KMS-11 (cell line): Measurements from ENCODE around the gene FABP6.

Source experiments
- H2AFZ ChIP-seq: fragments of 200-600 bp; sonication (generic); 2 replicates; pipeline ENCODE4 v1.6.1; 2016; ENCODE audit warnings: antibody characterized with exemption, mixed run types, low read depth
- H3K27ac ChIP-seq: fragments of 200-600 bp; sonication (generic); 2 replicates; pipeline ENCODE4 v1.6.1; 2016; ENCODE audit warnings: mild to moderate bottlenecking, mixed run types
- H3K27me3 ChIP-seq: fragments of 200-600 bp; sonication (generic); 2 replicates; pipeline ENCODE4 v1.6.1; 2017; ENCODE audit warnings: mild to moderate bottlenecking, low read depth, mixed run types, moderate library complexity; ENCODE audit not compliant: insufficient read depth
- H3K36me3 ChIP-seq: fragments of 200-600 bp; sonication (generic); 2 replicates; pipeline ENCODE4 v1.6.1; 2017; ENCODE audit warnings: mild to moderate bottlenecking, mixed run types; ENCODE audit not compliant: insufficient read depth
- H3K4me1 ChIP-seq: fragments of 200-600 bp; sonication (generic); 2 replicates; pipeline ENCODE4 v1.6.1; 2016; ENCODE audit warnings: mild to moderate bottlenecking, low read depth, mixed run types; ENCODE audit not compliant: poor library complexity, severe bottlenecking
- H3K4me2 ChIP-seq: fragments of 200-600 bp; sonication (generic); 2 replicates; pipeline ENCODE4 v1.7.0; 2016; ENCODE audit warnings: mild to moderate bottlenecking, mixed run types
- H3K4me3 ChIP-seq: fragments of 200-600 bp; sonication (generic); IDR thresholded peaks from 2 replicates; pipeline ENCODE4 v1.6.1; 2017; ENCODE audit warnings: low read depth, low read length, mixed read lengths; ENCODE audit not compliant: insufficient read depth
- H3K79me2 ChIP-seq: fragments of 200-600 bp; sonication (generic); 2 replicates; pipeline ENCODE4 v1.6.1; 2016; ENCODE audit warnings: low read depth, mixed run types; ENCODE audit not compliant: insufficient read depth
- H3K9ac ChIP-seq: fragments of 200-600 bp; sonication (generic); 2 replicates; pipeline ENCODE4 v1.6.1; 2016; ENCODE audit warnings: mild to moderate bottlenecking, mixed run types
- H4K20me1 ChIP-seq: fragments of 200-600 bp; sonication (generic); 2 replicates; pipeline ENCODE4 v1.6.1; 2016; ENCODE audit warnings: mild to moderate bottlenecking, mixed run types; ENCODE audit not compliant: insufficient read depth
- CTCF ChIP-seq: fragments of 200-600 bp; sonication (generic); conservative IDR thresholded peaks from 2 replicates; pipeline ENCODE4 v1.6.1; 2017; ENCODE audit warnings: low read depth, mild to moderate bottlenecking, antibody characterized with exemption, low read length, moderate library complexity, mixed read lengths

FABP6 gene

GRCh38 chr5:160235731-160236130 lies 6.4 kb downstream of the FABP6 start:
- H3K9ac ChIP-seq = no peak overlapping the region
- H3K4me1 ChIP-seq = no peaks in the 10 kb centered on the region
- H2AFZ ChIP-seq = no peak overlapping the region
- no peaks in the 10 kb centered on the region for H4K20me1 ChIP-seq
- no peaks in the 10 kb centered on the region for H3K27me3 ChIP-seq
- no peak overlapping the region for H3K27ac ChIP-seq
- no peaks in the 10 kb centered on the region for H3K79me2 ChIP-seq
- no peak for TF ChIP-seq CTCF
- no peaks in the 10 kb centered on the region for H3K36me3 ChIP-seq
- no peak overlapping the region for H3K4me2 ChIP-seq
- no peak overlapping the region for H3K4me3 ChIP-seq

GRCh38 chr5:160237571-160238093 lies 8.3 kb downstream of the FABP6 start:
- Histone ChIP-seq H3K9ac (no peak overlapping the region), H2AFZ (no peak overlapping the region), H3K27ac (no peak overlapping the region), H3K4me3 (no peak overlapping the region), H3K79me2 (no peaks in the 10 kb centered on the region), H3K4me2 (no peak overlapping the region), H3K36me3 (no peaks in the 10 kb centered on the region), H3K27me3 (no peaks in the 10 kb centered on the region), H3K4me1 (no peaks in the 10 kb centered on the region), H4K20me1 (no peaks in the 10 kb centered on the region)
- TF ChIP-seq CTCF = no peak

- Histone ChIP-seq H3K27ac (no peak overlapping the region), H3K79me2 (no peaks in the 10 kb centered on the region), H3K27me3 (no peaks in the 10 kb centered on the region), H3K4me1 (no peaks in the 10 kb centered on the region), H3K4me2 (no peak overlapping the region), H3K9ac (no peak overlapping the region), H2AFZ (no peak overlapping the region), H3K4me3 (no peak overlapping the region), H4K20me1 (no peaks in the 10 kb centered on the region), H3K36me3 (no peaks in the 10 kb centered on the region)
- TF ChIP-seq CTCF = no peak
Measured at GRCh38 chr5:160240350-160240749, 11.0 kb downstream of the FABP6 start.

GRCh38 chr5:160242145-160242544 lies 12.8 kb downstream of the FABP6 start:
- no peaks in the 10 kb centered on the region for H3K27me3 ChIP-seq
- H3K4me1 ChIP-seq = no peaks in the 10 kb centered on the region
- no peak overlapping the region for H3K27ac ChIP-seq
- no peak overlapping the region for H3K4me2 ChIP-seq
- H3K4me3 ChIP-seq = no peak overlapping the region
- H4K20me1 ChIP-seq = no peaks in the 10 kb centered on the region
- H3K36me3 ChIP-seq = no peaks in the 10 kb centered on the region
- no peak overlapping the region for H2AFZ ChIP-seq
- no peak for TF ChIP-seq CTCF
- H3K9ac ChIP-seq = no peak overlapping the region
- H3K79me2 ChIP-seq = no peaks in the 10 kb centered on the region
